DMS79 (cell line): ENCODE measurements around the gene ABLIM2.

Experiments
- DNase-seq: peaks from one replicate; lab custom pipeline; 2025; lab: John Stamatoyannopoulos, UW

ABLIM2 gene

DNA sequence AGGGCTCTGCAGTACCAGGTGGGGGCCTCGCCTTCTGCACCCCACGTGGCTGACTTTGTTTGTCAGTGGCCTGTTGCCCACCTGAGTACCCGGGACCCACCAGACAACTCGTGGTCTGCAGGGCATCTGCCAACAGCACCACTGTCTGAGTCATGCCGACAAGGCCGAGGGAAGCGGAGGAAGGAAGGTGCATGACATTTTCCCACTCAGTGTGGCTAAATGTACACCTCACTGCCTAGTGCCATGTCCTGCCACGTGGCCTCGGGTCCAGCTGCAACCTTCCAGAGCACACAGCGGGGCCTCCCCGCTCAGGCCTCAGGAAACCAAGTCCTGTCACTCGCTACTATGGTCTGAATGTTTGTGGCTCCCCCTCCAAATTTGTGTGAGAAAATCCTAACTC is 22.1 kb downstream of the ABLIM2 start:
- DNase-seq = no peak

DNA sequence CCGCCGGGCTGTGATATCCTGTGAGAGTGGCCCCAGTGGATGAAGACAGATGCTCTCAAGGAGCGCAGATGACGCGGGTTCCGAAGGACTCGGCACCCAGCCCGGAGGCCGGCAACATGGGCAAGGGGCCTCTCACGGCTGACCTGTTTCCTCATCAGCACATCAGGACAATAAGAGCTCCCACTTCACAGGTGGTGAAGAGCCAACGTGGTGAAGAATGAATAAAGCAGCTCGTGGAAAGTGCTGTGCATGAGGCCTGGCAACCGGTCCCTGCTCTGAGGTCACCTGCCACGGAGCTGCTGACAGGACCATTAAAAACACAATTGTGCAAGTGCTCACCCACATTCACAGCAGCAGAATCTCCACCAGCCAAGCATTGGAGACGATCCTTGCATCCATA is 22.9 kb downstream of the ABLIM2 start:
- no peak for DNase-seq

DNA sequence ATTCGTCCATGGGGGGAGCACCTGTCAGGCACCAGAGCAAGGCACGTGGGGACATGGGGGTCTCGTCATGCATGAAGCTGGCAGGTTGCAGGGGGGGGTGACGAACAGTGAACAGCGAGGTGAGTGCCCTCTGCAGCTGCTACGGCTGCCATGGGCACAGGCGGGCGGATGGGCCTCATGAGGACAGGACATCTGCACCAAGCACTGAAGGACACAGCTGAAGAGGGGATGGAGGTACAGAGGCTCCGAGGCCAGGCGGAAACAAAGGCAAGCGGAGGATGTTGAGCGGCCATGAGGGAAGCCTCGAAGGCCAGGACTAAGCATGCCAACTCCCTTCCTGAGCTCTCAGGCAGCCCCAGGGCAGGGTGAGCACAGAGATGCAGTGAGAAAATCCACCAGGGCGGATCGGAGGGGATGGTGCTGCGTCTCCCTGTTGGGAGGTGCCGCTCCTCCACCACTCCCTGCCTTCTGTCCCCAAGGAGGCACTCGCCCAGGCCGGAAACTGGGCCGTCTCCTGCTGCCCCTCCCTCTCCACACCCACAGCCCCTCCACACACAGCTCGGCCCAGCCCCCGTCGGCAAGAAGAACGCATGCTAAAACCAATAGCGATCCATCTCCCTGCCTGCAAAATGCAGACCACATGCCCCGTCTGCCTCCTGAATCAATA is 24.6 kb downstream of the ABLIM2 start:
- no peak for DNase-seq

DNA sequence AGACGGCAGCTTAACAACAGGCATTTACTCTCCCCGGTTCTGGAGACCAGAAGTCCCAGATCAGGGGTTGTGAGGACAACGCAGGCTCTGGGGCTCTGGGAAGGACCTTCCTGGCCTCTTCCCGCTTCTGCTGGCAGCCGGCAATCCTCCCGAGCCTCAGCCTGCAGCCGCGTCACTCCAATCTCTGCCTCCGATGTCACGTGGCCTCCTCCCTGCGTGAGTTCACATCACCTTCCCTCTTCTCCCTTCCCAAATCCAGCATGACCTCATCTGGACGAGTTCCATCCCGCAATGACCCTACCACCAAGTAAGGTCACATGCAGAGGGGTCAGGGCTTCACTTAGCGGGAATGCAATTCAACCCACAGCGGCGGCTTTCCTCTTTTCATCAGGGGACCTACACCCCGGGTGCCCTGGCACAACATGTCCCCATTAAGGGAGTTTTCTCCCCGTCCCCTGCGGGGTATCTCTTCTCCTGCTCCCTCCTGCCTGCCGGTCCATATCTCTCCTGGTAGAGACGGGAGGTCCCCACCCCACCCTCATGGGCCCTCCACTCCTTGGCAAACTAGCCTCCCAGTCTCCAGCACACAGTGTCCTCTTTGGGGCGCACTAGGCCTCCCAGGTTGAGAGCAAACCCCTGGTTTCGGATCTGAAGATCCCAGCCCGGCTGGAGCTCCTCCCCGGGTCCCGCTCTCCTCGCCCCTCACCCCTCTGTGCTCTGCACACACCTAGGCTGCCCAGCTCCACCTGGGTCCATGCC is 25.5 kb downstream of the ABLIM2 start:
- DNase-seq = no peak

DNA sequence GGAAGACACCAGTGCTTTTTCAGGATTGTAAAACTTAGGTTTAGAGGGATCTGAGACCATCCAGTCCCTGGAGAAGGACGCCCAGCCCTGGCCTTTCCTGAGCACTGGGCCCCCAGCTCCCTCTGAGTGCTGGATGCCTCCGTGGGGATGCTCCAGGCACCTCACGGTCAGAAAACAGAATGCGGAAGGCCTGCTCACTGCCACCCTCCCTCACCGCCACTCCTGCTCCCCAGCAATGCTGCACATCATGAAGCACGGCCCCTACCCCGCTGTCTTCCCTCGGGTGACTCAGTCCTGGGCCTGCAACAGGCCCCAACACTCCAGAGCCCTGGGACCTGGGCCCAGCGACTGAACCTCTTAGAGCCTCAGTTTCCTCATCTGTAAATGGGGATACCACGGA is 26.2 kb downstream of the ABLIM2 start:
- no peak for DNase-seq

DNA sequence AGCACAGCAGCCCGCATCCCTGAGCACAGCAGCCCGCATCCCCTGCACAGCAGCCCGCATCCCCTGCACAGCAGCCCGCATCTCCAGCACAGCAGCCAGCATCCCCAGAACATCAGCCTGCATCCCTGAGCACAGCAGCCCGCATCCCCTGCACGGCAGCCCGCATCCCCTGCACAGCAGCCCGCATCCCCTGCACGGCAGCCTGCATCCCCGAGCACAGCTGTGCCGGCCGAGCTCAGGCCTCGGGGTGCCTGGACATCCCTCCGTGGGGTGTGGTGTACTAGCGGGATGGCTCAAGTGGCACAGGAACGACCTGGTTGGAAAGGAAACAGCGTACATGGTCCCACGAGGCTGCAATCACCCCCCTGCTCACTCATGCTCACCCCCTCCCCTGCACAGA is 26.8 kb downstream of the ABLIM2 start:
- DNase-seq = no peak

DNA sequence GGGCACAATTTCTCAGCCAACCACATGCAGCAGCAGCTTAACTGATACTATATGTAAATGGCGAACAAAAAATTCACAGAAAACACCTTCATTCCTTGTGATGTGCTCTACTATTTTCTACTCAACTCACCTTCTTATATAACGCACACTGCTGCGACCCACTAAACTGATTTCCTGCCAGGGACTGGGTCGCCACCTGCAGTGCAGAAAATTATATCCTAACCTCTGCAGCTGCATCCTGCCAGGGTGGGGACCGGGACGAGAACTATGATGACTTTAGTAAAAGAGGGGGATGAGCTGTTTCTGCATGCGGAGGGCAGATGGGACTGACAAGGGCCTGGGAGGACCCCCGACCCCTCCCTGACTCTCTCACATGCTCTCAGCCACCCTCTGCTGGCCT is 27.4 kb downstream of the ABLIM2 start:
- DNase-seq = no peak

DNA sequence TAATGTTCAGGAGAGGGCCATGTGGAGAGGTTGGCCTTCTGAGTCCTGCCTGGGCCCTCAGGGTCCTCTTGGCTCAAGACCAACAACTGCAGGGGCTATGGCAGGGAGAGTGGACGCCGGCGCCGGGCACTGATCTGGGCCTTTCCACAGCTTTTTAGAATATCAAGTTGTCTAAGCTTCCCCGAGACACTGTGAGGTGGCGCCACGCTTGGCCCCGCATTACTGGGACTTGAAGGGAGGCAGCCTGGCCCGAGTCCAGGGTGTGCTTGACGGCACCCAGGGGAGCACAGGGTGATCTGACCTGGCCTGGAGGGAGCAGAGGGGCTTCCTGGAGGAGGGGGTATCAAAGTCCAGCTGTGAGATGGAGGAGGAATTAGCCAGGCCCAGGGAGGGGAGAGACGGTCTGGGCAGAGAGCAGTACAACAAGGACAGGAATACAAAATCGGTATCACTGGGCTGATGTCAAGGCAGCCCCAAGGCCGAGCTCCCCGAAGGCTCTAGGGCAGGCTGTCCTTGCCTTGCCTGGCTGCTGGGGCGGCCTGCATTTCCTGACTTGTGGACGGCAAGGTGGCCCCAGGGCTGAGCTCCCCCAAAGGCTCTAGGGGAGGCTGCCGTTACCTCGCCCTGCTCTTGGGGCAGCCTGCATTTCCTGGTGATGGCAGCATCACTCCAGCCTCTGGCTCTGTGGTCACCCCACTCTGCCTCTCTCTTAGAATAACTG is 28.1 kb downstream of the ABLIM2 start:
- DNase-seq = no peak

DNA sequence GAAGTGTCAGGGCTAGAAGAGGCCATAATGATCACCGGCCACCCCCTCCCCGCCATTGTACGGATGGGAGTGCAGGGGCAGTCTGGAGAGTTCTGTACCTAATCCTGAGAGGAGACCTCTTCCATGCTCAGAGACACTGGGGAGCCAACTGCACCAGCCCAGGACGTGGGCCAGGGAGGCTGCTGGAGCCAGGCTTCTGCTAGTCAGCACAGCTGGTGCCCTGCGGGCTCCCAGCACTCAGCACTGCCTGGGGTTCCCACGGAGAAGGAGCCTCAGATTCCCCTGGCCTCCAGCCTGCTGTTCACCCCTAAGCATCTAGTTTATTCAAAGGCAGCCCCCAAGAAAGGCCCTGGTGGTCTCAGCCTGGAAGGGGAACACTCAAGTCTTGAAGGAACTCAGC is 28.8 kb downstream of the ABLIM2 start:
- DNase-seq = no peak

DNA sequence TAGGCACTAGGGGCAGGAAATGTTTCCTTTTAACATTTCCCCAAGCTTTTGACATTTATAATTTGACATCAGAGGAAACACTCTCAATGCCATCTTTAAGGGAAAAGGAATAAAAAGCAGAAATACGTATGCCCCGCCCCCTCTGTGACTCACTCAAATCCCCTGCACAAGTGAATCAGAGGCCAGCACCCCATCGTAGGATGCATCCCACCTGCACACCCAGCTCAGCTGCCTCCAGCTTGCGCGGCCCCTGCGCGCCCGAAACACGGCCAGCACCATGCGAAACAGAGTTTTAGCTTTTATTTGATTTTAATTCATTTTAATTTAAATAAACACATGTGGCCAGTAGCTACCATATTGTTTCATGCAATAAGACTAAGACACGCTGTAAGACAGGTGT is 29.5 kb downstream of the ABLIM2 start:
- DNase-seq = no peak

DNA sequence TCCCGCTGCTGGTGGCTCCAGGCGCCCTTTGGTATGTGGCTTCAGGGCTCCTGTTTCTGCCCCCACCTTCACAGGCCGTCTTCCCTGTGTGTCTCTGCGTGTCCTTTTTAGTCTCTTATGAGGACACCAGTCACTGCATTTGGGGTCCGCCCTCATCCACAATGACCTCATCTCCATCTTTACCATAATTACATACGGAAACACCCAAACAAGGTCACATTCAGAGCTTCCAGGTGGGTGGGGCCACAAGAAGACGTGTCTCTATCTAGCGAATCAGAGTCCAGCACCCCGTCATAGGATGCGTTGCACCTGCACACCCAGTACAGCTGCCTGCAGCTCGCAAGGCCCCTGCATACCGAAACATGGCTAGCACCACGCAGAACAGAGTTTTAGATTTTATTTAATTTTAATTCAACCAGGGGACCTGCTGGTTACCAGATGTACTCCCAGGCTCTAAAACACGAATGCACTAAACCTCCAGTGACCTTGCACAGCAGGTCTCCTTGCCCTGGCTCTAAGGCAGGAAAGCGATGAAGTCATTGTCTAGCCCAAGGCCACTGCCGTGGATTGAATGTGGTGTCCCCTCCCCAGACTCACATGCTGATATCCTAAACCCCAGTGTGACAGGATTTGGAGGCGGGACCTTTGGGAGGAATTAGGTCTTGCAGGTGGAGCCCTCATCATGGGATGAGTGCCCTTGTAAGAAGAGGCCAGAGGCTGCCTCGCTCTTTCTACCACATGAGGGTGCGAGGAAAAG is 30.3 kb downstream of the ABLIM2 start:
- no peak for DNase-seq

DNA sequence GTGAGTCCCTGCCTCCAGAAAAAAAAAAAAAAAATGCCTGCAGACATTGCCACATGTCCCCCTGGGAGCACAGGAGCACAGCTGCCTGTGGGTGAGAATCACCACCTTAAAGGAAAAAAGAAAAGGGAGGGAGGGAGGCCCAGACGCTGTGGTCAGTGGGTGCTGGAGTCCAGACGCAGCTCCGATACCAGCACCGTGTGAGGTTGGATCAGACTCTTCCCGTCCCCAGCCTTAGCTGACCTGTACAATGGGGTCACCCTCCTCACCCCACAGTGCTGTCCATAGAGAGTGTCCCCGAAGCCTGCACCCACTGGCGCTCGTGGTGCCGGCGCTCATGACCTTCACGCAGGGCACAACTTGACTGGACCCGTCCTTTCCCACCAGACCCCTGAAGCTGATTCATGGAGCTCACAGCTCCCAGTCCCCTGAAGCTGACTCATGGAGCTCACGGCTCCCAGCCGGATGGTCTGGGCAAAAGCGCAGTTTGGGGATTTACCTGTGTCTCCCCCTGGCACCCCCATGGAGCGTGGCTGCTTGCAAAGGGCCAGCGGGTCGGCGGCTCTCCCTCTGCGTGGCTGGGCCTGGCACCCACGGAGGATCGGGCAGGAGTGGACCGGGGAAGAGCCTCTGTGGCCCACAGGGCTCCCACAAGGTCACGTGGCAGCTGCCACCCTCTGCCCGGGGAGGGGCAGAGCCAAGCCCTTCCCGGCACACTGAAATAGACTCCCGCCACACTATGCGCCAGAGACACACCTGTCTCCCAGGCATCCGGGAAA is 31.4 kb downstream of the ABLIM2 start:
- no peak for DNase-seq

DNA sequence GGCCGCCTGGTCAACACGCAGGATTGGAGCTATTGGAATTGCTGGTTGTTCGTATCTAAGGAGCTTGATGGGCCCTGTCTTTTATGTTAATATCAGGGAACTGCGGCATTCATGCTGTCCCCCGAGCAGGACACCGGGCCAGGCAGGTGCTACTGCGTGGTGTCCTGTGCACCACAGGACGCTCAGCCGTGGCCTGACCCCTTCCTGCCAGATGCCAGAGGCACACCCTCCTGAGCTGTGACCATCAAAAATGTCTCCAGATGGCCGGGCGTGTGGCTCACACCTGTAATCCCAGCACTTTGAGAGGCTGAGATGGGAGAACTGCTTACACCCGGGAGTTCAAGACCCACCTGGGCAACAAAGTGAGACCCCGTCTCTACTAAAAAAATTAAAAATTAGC is 32.1 kb downstream of the ABLIM2 start:
- DNase-seq = no peak

DNA sequence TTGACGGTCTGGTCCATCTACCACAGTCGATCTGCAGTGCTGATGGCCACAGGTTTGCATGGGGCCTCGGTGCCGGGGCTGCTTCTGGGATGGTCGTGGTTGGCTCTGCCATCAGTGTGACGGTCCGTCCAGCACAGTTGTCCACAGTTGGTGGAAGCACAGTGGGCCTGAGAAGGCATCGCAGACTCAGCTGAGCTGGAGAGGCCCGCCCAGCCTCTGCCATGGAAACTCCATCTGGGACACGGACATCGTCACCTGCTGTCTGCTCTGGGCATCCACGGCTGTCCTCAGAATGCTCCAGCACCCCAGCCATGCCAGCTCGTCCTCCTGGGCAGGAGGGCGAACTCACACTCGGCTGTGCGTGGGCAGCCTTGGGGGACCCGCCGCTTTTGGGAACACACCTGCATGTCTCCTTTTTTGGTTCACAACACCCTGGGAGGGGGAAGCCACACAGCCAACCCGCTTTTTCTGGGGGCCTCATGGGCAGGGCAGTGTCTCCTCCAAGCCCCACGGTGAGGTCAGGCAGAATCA is 33.0 kb downstream of the ABLIM2 start:
- DNase-seq = no peak

DNA sequence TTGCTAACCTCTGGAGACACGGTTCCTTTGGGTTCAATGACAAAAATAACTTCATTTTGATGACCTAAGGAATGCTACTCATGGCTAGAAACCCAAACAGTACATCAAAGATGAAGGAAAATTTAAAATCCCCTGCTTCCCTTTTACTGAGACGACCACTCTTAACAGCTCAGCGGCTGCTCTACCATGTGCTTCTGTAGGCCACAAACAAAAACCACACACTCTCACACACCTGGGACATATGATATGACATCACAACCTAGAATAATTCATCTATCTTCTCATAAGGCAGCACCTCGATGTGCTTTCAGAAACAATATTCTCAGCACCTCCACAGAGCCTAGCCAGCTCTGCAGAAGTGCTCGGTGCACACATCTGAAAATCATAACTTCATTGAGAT is 34.7 kb downstream of the ABLIM2 start:
- DNase-seq = no peak

DNA sequence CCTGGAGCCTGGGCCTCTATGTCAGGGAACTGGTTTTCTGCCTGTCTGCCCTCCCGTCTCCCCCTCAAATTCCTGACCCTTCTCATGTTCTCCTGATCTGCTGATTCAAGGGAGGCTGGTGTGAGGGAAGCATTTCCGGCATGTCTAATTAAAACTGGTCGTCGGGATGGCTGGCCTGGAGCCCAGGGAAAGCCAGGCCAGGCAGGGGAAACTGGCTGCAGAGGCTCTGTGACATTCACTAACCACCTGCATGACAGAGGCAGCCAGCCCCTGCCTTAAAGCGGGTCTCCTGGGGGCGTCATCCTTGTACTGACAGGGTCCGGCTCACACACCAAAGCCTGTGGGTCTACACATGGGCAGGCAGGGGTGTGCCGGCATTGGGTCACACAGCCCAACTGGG is 35.2 kb downstream of the ABLIM2 start:
- no peak for DNase-seq

DNA sequence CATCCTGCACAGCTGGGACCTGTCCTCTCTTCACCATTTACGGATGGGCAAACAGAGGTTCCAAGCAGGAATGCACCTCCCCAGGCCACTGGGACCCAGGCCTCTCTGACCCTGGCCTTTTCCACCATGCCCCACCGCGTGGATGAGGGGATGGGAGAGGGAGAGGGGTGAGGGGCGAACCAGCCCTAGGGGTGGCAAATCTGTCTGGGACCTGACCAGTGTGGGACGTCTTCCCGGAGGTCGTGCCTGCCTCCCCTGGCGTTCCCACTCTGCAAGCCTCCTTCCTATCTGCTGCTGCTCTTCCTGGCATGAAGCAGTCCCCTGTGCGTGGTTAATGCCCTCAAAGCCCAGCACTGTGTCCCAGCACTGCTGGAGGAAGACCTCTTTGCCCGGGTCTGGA is 35.9 kb downstream of the ABLIM2 start:
- no peak for DNase-seq

DNA sequence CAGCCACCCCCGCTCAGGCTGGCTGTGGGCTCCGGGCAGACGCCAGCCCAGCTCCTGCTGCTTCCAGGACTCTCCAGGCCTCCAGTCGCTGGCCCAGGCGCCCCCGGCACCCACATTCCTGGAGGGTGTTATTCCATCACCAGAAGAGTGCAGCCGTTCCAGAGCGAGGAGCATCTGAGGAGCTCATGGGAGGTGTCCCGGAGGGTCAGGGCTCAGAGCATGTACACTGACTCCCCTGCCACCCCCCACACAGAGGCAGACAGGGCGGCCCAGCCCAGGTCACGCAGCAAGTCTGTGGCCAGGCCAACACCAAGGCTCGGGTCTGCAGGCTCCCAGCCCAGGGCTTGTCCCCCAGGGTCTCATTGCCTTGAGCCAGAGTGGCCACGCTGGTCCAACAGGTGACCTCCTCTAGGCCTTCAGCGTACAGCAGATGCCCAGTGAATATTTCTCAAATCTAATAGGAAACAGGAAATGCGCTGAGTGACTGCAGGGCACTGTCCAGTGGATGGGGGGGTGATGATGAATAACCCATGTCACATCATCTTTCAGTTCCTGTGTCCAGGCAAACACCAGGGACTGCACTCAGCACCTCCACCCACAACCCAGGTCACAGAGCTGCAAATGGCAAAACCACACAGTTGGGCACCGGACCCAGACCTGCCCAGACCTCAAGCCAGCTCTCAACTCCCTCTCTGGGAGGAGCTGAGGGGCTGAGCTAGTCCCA is 37.2 kb downstream of the ABLIM2 start:
- DNase-seq = no peak

DNA sequence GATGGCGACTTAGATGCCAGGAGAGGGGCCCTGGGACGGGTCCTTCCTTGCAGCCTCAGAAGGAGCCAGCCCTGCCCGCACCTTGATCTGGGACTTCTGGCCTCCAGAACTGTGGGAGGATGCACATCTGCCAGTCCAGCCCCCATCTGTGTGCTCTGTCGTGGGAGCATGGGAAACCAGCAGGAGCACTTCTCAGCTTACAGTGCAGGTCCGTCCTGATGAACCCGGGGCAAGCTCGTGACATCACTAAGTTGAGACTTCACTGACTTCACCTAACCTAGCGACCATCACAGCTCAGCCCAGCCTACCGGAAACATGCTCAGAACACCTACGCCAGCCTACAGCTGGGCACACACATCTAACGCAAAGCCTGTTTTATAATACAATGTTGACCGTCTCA is 38.1 kb downstream of the ABLIM2 start:
- DNase-seq = no peak

DNA sequence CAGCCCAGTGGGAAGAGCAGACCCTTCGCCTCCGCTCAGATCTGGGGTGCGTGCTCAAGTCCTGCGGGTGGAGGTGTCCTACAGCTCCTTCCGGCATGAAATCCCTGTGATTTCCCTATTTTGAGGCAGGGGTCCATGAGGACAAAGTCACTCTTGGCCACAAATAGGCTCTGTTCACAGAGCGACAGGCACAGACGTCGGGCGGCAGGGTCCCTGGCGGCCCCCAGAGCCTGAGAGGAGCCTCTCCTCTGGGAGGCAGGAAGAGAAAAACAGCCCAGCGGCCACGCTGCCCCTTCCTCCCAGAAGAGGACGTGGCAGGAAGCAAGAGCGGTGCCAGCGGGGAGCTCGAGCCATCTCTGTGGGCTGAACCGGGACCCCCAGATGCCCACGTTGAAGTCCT is 38.7 kb downstream of the ABLIM2 start:
- DNase-seq = no peak

DNA sequence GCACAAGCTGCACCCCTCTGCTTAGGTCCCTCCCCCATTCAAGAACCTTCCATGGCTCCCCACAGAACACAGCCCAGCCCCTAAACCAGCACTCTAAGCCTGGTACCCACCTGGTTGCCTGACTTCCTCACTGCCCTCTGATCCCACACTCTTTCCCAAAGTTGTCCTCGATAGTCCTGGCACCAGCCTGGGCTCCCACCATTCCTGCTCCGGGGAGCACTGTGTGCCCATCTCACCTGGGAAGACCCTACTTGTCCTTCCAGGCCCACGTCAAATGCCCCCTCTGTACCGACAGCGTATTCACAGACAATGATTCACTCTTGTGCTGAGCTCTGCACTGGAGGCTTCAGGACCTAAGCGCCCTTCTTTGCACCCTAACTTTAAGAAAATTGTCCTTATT is 40.1 kb downstream of the ABLIM2 start:
- no peak for DNase-seq
